ENCODE results near the gene RNPS1. TPM values are rescaled to one million over a fixed set of nuclear protein-coding genes. Genes with fewer than 3 reads are reported as not detected.

Gene RNPS1
- 147 and 161 TPM in 2 replicates for total RNA-seq (2014; rRNA removed; shearing (Covaris generic))

GRCh38 chr16:2267913-2268666, at the start of gene RNPS1:
RNPS1 (minus strand) TSS chr16:2268126; CDS start chr16:2264643, 3,483 bp downstream.
- peak; percentile 96 for DNase-seq (ENCODE audit: low read depth)

- DNase-seq (ENCODE audit: low read depth), result no peak
Observed at GRCh38 chr16:2317231-2318020, 49.5 kb upstream of the RNPS1 start.

GRCh38 chr16:2308089-2308962, 40.4 kb upstream of the RNPS1 start:
- DNase-seq (ENCODE audit: low read depth), result no peak

- DNase-seq (ENCODE audit: low read depth), result no peak
Observed at GRCh38 chr16:2299915-2300192, 31.9 kb upstream of the RNPS1 start.

GRCh38 chr16:2299121-2299914, 31.4 kb upstream of the RNPS1 start:
- DNase-seq (ENCODE audit: low read depth), result no peak

- no peak for DNase-seq (ENCODE audit: low read depth)
Observed at GRCh38 chr16:2298621-2299020, 30.7 kb upstream of the RNPS1 start.

- no peak for DNase-seq (ENCODE audit: low read depth)
Observed at GRCh38 chr16:2297506-2297860, 29.6 kb upstream of the RNPS1 start.

- DNase-seq (ENCODE audit: low read depth), result peak; percentile 62
Observed at GRCh38 chr16:2296661-2297505, 29.0 kb upstream of the RNPS1 start.

GRCh38 chr16:2295056-2295798, 27.3 kb upstream of the RNPS1 start:
- no peak for DNase-seq (ENCODE audit: low read depth)

- no peak for DNase-seq (ENCODE audit: low read depth)
Observed at GRCh38 chr16:2292221-2292620, 24.3 kb upstream of the RNPS1 start.

- no peak for DNase-seq (ENCODE audit: low read depth)
Observed at GRCh38 chr16:2289282-2289681, 21.4 kb upstream of the RNPS1 start.

GRCh38 chr16:2288726-2289125, 20.8 kb upstream of the RNPS1 start:
- no peak for DNase-seq (ENCODE audit: low read depth)

GRCh38 chr16:2287916-2288547, 20.1 kb upstream of the RNPS1 start:
- no peak for DNase-seq (ENCODE audit: low read depth)

GRCh38 chr16:2286550-2286949, 18.6 kb upstream of the RNPS1 start:
- no peak for DNase-seq (ENCODE audit: low read depth)

- no peak for DNase-seq (ENCODE audit: low read depth)
Observed at GRCh38 chr16:2285731-2286191, 17.8 kb upstream of the RNPS1 start.

GRCh38 chr16:2284797-2285576, 17.1 kb upstream of the RNPS1 start:
- no peak for DNase-seq (ENCODE audit: low read depth)

- no peak for DNase-seq (ENCODE audit: low read depth)
Observed at GRCh38 chr16:2284001-2284770, 16.3 kb upstream of the RNPS1 start.

Measured in Daoy (cell line).